OCI-LY3 (cell line): Measurements from ENCODE around the gene KCNQ1.

Source experiments
- H2AFZ ChIP-seq: fragments of 200-600, 300-600 bp; shearing (Covaris generic); 2 replicates; pipeline ENCODE4 v1.6.0; 2014; ENCODE audit warnings: antibody characterized with exemption, low read depth, low read length
- H3K27ac ChIP-seq: fragments of 200-600, 300-600 bp; sonication (generic); 2 replicates; pipeline ENCODE4 v1.5.1; 2014; ENCODE audit warnings: mild to moderate bottlenecking, low read length, moderate library complexity, mixed read lengths
- H3K27me3 ChIP-seq: fragments of 200-600, 300-600 bp; sonication (generic); 2 replicates; pipeline ENCODE4 v1.6.1; 2014; ENCODE audit warnings: low read depth, low read length, mixed read lengths
- H3K36me3 ChIP-seq: fragments of 200-600, 300-600 bp; sonication (generic); replicated peaks from 2 replicates; pipeline ENCODE3; 2014; ENCODE audit warnings: low read depth, low read length, mixed read lengths
- H3K4me1 ChIP-seq: fragments of 300-600, 200-600 bp; sonication (generic); 2 replicates; pipeline ENCODE4 v1.6.1; 2014; ENCODE audit warnings: low read length, mixed read lengths
- H3K4me2 ChIP-seq: fragments of 200-600, 300-600 bp; sonication (generic); 2 replicates; pipeline ENCODE4 v1.6.1; 2014; ENCODE audit warnings: low read length, mixed read lengths
- H3K4me3 ChIP-seq: fragments of 300-600, 200-600 bp; sonication (generic); 2 replicates; pipeline ENCODE4 v1.5.1; 2014; ENCODE audit warnings: antibody characterized with exemption, mild to moderate bottlenecking, low read length, moderate library complexity
- H3K79me2 ChIP-seq: fragments of 300-600, 200-600 bp; shearing (Covaris generic); 2 replicates; pipeline ENCODE4 v1.6.1; 2014; ENCODE audit warnings: mild to moderate bottlenecking, low read length, mixed read lengths
- H3K9ac ChIP-seq: fragments of 300-600, 200-600 bp; shearing (Covaris generic); 2 replicates; pipeline ENCODE4 v1.6.0; 2014; ENCODE audit warnings: mild to moderate bottlenecking, low read length, moderate library complexity
- H3K9me3 ChIP-seq: fragments of 200-600, 300-600 bp; shearing (Covaris generic); 2 replicates; pipeline ENCODE4 v1.6.1; 2014; ENCODE audit warnings: low read length, mixed read lengths; ENCODE audit not compliant: insufficient read depth
- H4K20me1 ChIP-seq: fragments of 200-600, 300-600 bp; sonication (generic); 2 replicates; pipeline ENCODE4 v1.6.1; 2016; ENCODE audit warnings: low read length, mixed read lengths; ENCODE audit not compliant: insufficient read depth
- EZH2phosphoT487 ChIP-seq: fragments of 200-600 bp; shearing (Covaris generic); IDR thresholded peaks from 2 replicates; pipeline ENCODE4 v1.6.1; 2018; ENCODE audit warnings: antibody characterized with exemption, mixed run types, low read depth
- TF ChIP-seq, protein P1 (sequence below): fragments of 200-600, 300-600 bp; sonication (generic); IDR thresholded peaks from 2 replicates; pipeline ENCODE4 v1.5.1; 2014; ENCODE audit warnings: antibody characterized with exemption, low read length, low read depth

The KCNQ1 gene

DNA sequence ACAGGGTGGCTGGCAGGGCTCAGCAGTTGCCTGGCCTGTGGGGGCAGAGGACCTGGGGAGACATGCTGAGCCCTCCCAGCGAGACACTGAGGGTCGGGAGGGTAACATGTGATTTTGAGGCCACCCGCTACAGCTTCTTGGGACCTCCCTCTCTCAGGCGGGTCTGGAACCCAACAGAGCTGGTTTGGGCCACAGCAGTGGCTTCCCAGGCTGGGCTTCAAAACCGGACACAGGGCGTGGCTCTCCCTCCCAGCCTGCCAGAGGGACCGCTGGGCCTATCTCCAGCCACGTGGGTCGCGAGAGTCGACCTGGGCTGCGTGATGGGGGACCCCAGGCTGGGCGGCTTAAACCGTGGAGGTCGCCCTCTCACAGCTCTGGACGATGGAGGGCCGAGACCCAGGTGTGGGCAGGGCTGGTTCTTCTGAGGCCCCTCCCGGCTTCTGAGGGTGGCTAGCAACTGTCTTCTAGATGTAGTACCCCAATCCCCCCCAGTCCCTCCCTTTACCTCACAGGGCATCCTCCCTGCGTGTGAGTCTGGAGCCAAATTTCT lies 91.7 kb downstream of the KCNQ1 start:
- no peak overlapping the region for H3K4me2 ChIP-seq
- H3K4me3 ChIP-seq: no peak overlapping the region
- no peaks in the 10 kb centered on the region for H3K27me3 ChIP-seq
- H3K4me1 ChIP-seq: peaks cover 8% of the 10 kb centered on the region
- TF ChIP-seq, protein P1, sequence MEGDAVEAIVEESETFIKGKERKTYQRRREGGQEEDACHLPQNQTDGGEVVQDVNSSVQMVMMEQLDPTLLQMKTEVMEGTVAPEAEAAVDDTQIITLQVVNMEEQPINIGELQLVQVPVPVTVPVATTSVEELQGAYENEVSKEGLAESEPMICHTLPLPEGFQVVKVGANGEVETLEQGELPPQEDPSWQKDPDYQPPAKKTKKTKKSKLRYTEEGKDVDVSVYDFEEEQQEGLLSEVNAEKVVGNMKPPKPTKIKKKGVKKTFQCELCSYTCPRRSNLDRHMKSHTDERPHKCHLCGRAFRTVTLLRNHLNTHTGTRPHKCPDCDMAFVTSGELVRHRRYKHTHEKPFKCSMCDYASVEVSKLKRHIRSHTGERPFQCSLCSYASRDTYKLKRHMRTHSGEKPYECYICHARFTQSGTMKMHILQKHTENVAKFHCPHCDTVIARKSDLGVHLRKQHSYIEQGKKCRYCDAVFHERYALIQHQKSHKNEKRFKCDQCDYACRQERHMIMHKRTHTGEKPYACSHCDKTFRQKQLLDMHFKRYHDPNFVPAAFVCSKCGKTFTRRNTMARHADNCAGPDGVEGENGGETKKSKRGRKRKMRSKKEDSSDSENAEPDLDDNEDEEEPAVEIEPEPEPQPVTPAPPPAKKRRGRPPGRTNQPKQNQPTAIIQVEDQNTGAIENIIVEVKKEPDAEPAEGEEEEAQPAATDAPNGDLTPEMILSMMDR: no peak
- no peaks in the 10 kb centered on the region for H4K20me1 ChIP-seq
- H3K36me3 ChIP-seq: no peaks in the 10 kb centered on the region
- H3K79me2 ChIP-seq: no peaks in the 10 kb centered on the region
- H3K9ac ChIP-seq: no peak overlapping the region
- H2AFZ ChIP-seq: no peak overlapping the region
- no peak overlapping the region for H3K27ac ChIP-seq
- H3K9me3 ChIP-seq: no peaks in the 10 kb centered on the region

DNA sequence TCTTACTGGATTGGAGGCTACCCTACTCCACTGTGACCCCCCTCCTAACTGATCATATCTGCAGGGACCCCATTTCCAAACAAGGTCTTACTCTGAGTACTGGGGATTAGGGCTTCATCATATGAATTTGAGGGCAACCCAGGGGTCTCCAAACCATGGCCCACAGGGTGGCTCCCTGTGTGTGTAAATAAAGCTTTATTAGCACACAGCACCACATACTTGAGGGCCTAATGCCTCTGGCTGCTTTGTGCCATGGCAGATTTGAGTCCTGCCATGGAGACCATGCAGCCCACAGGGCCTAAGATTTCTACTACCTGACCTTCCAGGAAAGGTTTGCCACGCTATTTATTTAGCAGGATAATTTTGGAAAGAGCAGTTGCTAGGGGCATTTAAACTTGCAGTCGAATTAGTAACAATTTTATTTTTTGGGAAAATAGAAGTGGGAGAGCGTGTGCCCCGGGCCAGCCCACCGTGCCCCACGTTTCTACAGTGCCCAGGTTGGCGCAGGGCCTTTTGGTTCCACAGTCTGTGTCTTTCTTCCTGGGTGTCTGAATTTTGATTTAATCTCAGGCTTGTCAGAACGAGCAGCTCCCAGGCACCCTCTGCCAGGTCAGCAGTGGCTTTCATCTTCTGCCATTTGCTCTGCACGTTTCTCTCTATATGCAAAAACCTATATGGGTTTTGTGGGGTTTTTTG lies 92.3 kb downstream of the KCNQ1 start:
- no peaks in the 10 kb centered on the region for H3K9me3 ChIP-seq
- no peak overlapping the region for H3K4me3 ChIP-seq
- H2AFZ ChIP-seq: no peak overlapping the region
- H3K36me3 ChIP-seq: no peaks in the 10 kb centered on the region
- no peaks in the 10 kb centered on the region for H3K27me3 ChIP-seq
- peaks cover 8% of the 10 kb centered on the region for H3K4me1 ChIP-seq
- no peak overlapping the region for H3K4me2 ChIP-seq
- H3K9ac ChIP-seq: no peak overlapping the region
- H3K27ac ChIP-seq: no peak overlapping the region
- TF ChIP-seq EZH2phosphoT487: no peak
- TF ChIP-seq, protein P1: no peak
- H3K79me2 ChIP-seq: no peaks in the 10 kb centered on the region
- no peaks in the 10 kb centered on the region for H4K20me1 ChIP-seq

DNA sequence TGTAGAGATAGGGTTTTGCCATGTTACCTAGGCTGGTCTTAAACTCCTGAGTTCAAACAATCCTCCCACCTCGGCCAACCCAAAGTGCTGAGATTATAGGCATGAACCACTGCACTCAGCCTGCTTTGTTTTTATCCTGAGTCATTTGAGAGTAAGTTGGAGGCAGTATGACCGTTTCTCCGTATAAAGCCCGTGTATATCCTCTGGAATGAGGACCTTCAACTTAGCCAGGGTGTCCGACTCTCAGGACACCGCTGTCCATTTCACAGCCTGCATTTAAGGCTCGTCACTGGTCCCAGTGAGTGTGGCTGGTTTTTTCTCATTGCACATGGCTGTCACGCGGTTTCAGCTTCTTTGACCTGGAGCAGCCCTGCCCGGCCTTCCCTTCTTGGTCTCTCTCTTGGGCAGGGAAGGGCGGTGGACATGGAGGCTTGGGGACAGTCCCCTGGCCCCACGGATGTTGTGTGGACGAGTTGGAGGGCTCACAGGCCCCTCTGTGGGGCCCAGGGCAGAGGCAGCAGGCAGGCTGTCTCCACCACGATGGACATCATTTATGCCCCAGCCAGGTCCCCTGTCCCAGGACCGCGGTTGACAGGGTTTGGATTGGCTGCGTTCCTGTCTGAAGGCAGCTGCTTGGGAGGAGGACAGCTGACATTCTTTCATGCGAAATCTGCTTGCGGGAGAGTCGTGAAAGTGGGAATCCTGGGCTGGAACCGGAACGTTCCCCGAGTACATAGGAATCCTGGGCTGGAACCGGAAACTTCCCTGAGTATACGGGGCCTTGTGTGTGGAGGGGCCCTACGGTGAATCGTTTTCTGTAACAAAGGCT lies 93.3 kb downstream of the KCNQ1 start:
- Histone ChIP-seq H3K79me2 (no peaks in the 10 kb centered on the region), H3K27ac (no peak overlapping the region), H3K4me2 (no peak overlapping the region), H2AFZ (no peak overlapping the region), H3K27me3 (no peaks in the 10 kb centered on the region), H3K36me3 (no peaks in the 10 kb centered on the region), H3K9me3 (no peaks in the 10 kb centered on the region), H3K4me1 (peaks cover 5% of the 10 kb centered on the region), H4K20me1 (no peaks in the 10 kb centered on the region), H3K4me3 (no peak overlapping the region), H3K9ac (no peak overlapping the region)
- TF ChIP-seq EZH2phosphoT487: no peak
- TF ChIP-seq, protein P1: no peak

DNA sequence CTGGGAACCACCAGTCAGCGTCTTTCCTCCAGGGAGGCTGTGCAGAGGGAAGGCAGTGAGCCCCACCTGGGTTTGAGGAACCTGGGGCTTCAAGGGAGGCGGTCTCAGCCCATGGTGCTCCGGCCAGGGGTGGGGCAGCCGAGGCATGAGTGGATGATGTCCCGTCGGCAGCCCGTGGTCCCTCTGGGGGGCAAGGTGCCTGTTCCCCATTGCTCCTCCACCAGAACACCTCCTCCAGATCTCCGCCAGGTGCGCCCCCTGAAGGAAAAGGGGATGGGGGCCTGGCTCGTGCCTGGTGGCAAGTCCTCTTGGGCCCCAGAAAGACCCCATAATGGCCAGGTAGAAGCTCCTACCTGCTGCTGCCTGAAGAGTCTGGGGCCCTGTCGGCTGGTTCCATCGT lies 94.1 kb downstream of the KCNQ1 start:
- Histone ChIP-seq H3K27ac (no peak overlapping the region), H3K79me2 (no peaks in the 10 kb centered on the region), H3K4me2 (no peak overlapping the region), H3K9me3 (no peaks in the 10 kb centered on the region), H3K4me3 (no peak overlapping the region), H3K9ac (no peak overlapping the region), H3K36me3 (no peaks in the 10 kb centered on the region), H3K27me3 (no peaks in the 10 kb centered on the region), H2AFZ (no peak overlapping the region), H3K4me1 (no peaks in the 10 kb centered on the region), H4K20me1 (no peaks in the 10 kb centered on the region)
- TF ChIP-seq EZH2phosphoT487: no peak
- TF ChIP-seq, protein P1: no peak
